ENCODE data around the gene GALNT2. TPM values are rescaled to one million over a fixed set of nuclear protein-coding genes. Genes with fewer than 3 reads are reported as not detected.

GALNT2 gene
- total and polyA plus RNA-seq, 7 donors = 8.4 to 43.8 (median 37.1) TPM

- 81 to 82% methylated on average over 26 of the region's 26 CpGs for WGBS, 2 donors
- no peaks in the 10 kb centered on the region for H3K4me1 ChIP-seq
- no peak overlapping the region for H3K4me3 ChIP-seq
- no peaks in the 10 kb centered on the region for H3K27me3 ChIP-seq
- TF ChIP-seq, protein P1, sequence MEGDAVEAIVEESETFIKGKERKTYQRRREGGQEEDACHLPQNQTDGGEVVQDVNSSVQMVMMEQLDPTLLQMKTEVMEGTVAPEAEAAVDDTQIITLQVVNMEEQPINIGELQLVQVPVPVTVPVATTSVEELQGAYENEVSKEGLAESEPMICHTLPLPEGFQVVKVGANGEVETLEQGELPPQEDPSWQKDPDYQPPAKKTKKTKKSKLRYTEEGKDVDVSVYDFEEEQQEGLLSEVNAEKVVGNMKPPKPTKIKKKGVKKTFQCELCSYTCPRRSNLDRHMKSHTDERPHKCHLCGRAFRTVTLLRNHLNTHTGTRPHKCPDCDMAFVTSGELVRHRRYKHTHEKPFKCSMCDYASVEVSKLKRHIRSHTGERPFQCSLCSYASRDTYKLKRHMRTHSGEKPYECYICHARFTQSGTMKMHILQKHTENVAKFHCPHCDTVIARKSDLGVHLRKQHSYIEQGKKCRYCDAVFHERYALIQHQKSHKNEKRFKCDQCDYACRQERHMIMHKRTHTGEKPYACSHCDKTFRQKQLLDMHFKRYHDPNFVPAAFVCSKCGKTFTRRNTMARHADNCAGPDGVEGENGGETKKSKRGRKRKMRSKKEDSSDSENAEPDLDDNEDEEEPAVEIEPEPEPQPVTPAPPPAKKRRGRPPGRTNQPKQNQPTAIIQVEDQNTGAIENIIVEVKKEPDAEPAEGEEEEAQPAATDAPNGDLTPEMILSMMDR (IDR thresholded peaks at IDR 0.05) = no peak
- no peak for TF ChIP-seq POLR2AphosphoS5 (IDR thresholded peaks at IDR 0.05)
- no peak for TF ChIP-seq EP300 (IDR thresholded peaks at IDR 0.05)
- no peak for TF ChIP-seq POLR2A (IDR thresholded peaks at IDR 0.05)
- DNase-seq = peak; percentile 7
- intact Hi-C loops (cut with DNase I) = no loop called here
- H3K27ac ChIP-seq = no peak overlapping the region
- H3K36me3 ChIP-seq = no peaks in the 10 kb centered on the region
- no peaks in the 10 kb centered on the region for H3K9me3 ChIP-seq
Observed at GRCh38 chr1:230300322-230301301, 233.6 kb downstream of the GALNT2 start.

GRCh38 chr1:230301322-230301721 lies 234.3 kb downstream of the GALNT2 start:
- TF ChIP-seq, protein P1 (IDR thresholded peaks at IDR 0.05) = no peak
- TF ChIP-seq EP300 (IDR thresholded peaks at IDR 0.05) (no peak), POLR2A (IDR thresholded peaks at IDR 0.05) (no peak), POLR2AphosphoS5 (IDR thresholded peaks at IDR 0.05) (no peak)
- no peak overlapping the region for H3K4me3 ChIP-seq
- WGBS, 2 donors = 78 to 92% methylated on average over 8 of the region's 8 CpGs
- no peak overlapping the region for H3K27ac ChIP-seq
- no peaks in the 10 kb centered on the region for H3K36me3 ChIP-seq
- intact Hi-C loops (cut with DNase I) = no loop called here
- no peaks in the 10 kb centered on the region for H3K27me3 ChIP-seq
- DNase-seq = no peak
- H3K9me3 ChIP-seq = no peaks in the 10 kb centered on the region
- H3K4me1 ChIP-seq = no peaks in the 10 kb centered on the region

- TF ChIP-seq POLR2AphosphoS5 (IDR thresholded peaks at IDR 0.05) = no peak
- TF ChIP-seq, protein P1 (IDR thresholded peaks at IDR 0.05) = no peak
- no peak for TF ChIP-seq POLR2A (IDR thresholded peaks at IDR 0.05)
- TF ChIP-seq EP300 (IDR thresholded peaks at IDR 0.05) = no peak
- Histone ChIP-seq H3K36me3 (no peaks in the 10 kb centered on the region), H3K27ac (no peak overlapping the region), H3K9me3 (no peaks in the 10 kb centered on the region), H3K4me1 (no peaks in the 10 kb centered on the region), H3K27me3 (no peaks in the 10 kb centered on the region), H3K4me3 (no peak overlapping the region)
- 90 to 94% methylated on average over 6 of the region's 6 CpGs for WGBS, 2 donors
- intact Hi-C loops (cut with DNase I) = no loop called here
- no peak for DNase-seq
Observed at GRCh38 chr1:230301822-230302221, 234.8 kb downstream of the GALNT2 start.

GRCh38 chr1:230303069-230303468 lies 236.0 kb downstream of the GALNT2 start:
- 88 to 91% methylated on average over 6 of the region's 6 CpGs for WGBS, 2 donors
- intact Hi-C loops (cut with DNase I) = no loop called here
- DNase-seq = no peak
- Histone ChIP-seq H3K27me3 (no peaks in the 10 kb centered on the region), H3K4me1 (no peaks in the 10 kb centered on the region), H3K4me3 (no peak overlapping the region), H3K9me3 (no peaks in the 10 kb centered on the region), H3K27ac (no peak overlapping the region), H3K36me3 (no peaks in the 10 kb centered on the region)
- TF ChIP-seq, protein P1 (IDR thresholded peaks at IDR 0.05) = no peak
- TF ChIP-seq POLR2A (IDR thresholded peaks at IDR 0.05) = no peak
- TF ChIP-seq EP300 (IDR thresholded peaks at IDR 0.05) = no peak
- TF ChIP-seq POLR2AphosphoS5 (IDR thresholded peaks at IDR 0.05) = no peak
